GM10248 (cell line): Measurements from ENCODE around the gene SNRNP200.
A peak's percentile ranks its signal among the peaks of the same experiment; 100 is the strongest.

Experiments used
- CTCF ChIA-PET: fragments of 300-600 bp; sonication (Branson Sonifier 250); formaldehyde crosslinking; extraction: SDS; loops from one replicate; lab custom pipeline; 2021; ENCODE audit warnings: antibody characterized with exemption; lab: Yijun Ruan, JAX
- POLR2A ChIA-PET: fragments of 350-650 bp; sonication (Branson Sonifier 250); formaldehyde crosslinking; extraction: SDS; loops from one replicate; lab custom pipeline; 2020; ENCODE audit warnings: antibody characterized with exemption; lab: Yijun Ruan, JAX
- DNase-seq: peaks from one replicate; pipeline ENCODE4 v3.0.0; 2012; ENCODE audit errors: extremely low spot score
- CTCF ChIP-seq: IDR thresholded peaks from 2 replicates; pipeline ENCODE4 v1.5.1; 2012; ENCODE audit warnings: mild to moderate bottlenecking, low read depth; ENCODE audit errors: extremely low read depth, missing control alignments, control extremely low read depth

Gene SNRNP200

GRCh38 chr2:96305091-96305978, at the start of gene SNRNP200:
Gene SNRNP200 (minus strand): TSS chr2:96305546. CDS start chr2:96305437, 109 bp downstream.
- CTCF ChIA-PET = interaction anchor here (1.1 to 4.9 kb wide), 5 partner anchors 11 to 21 kb away, joined by 3 to 27 read pairs (median 4); no protein-coding TSS in a partner anchor
- POLR2A ChIA-PET = interaction anchor here (0.6 kb wide), 2 partner anchors 34 to 203 kb away, joined by 3 read pairs; no protein-coding TSS in a partner anchor
- no peak for TF ChIP-seq CTCF
- peak; percentile 92 for DNase-seq

GRCh38 chr2:96354492-96354891, 49.1 kb upstream of the SNRNP200 start:
- no peak for TF ChIP-seq CTCF
- no peak for DNase-seq
- ChIA-PET POLR2A (no interaction called here), CTCF (no interaction called here)

- ChIA-PET POLR2A (no interaction called here), CTCF (no interaction called here)
- TF ChIP-seq CTCF = no peak
- DNase-seq = no peak
These were observed 48.3 kb upstream of the SNRNP200 start for GRCh38 chr2:96353606-96354101.

- CTCF ChIA-PET = no interaction called here
- no peak for DNase-seq
- no peak for TF ChIP-seq CTCF
- POLR2A ChIA-PET = no interaction called here
These were observed 47.8 kb upstream of the SNRNP200 start for GRCh38 chr2:96353032-96353561.

- ChIA-PET POLR2A (no interaction called here), CTCF (no interaction called here)
- no peak for DNase-seq
- no peak for TF ChIP-seq CTCF
These were observed 42.0 kb upstream of the SNRNP200 start for GRCh38 chr2:96347395-96347794.

- DNase-seq = no peak
- CTCF ChIA-PET = interaction anchor here (0.6 to 1.9 kb wide), 9 partner anchors 10 to 207 kb away, joined by 3 to 12 read pairs (median 3); partner anchors contain the start of genes ASTL and NCAPH
- POLR2A ChIA-PET = interaction anchor here (0.6 kb wide), 1 partner anchor 66 kb away, joined by 7 read pairs; no protein-coding TSS in a partner anchor
- no peak for TF ChIP-seq CTCF
These were observed 40.6 kb upstream of the SNRNP200 start for GRCh38 chr2:96345868-96346462.
